Activated CD4-positive, alpha-beta T cell treated with anti-CD3 and anti-CD28 coated beads, Interleukin-2, amount 50 U/mL, for 1 hour (primary cell): Measurements from ENCODE around the gene MRPL27.
"Not testable (repeated sequence)": the region's sequence is repeated elsewhere in the genome, so short reads cannot be mapped to it uniquely, and the experiment has no call there.

Source experiments
- DNase-seq: peaks from one replicate; pipeline ENCODE4 v3.0.0-alpha.2; 2020

Gene MRPL27

GRCh38 chr17:50372758-50373556 lies at the start of gene MRPL27, which contains the start of gene EME1:
TSS of gene MRPL27 (minus strand) at chr17:50373184. CDS start at chr17:50373170, 14 bp downstream.
TSS of gene EME1 (plus strand) at chr17:50373229. CDS start at chr17:50375209, 1,980 bp downstream.
- peak; percentile 78 for DNase-seq

- DNase-seq: no peak
Measured at GRCh38 chr17:50422738-50423137, 49.8 kb upstream of the MRPL27 start.

GRCh38 chr17:50421308-50422051 lies 48.5 kb upstream of the MRPL27 start:
- DNase-seq: no peak

GRCh38 chr17:50420419-50421112 lies 47.6 kb upstream of the MRPL27 start:
- DNase-seq: no peak

- DNase-seq: not testable (repeated sequence)
Measured at GRCh38 chr17:50419577-50419976, 46.6 kb upstream of the MRPL27 start.

GRCh38 chr17:50414808-50415207 lies 41.8 kb upstream of the MRPL27 start:
- no peak for DNase-seq

- DNase-seq: no peak
Measured at GRCh38 chr17:50412188-50412732, 39.3 kb upstream of the MRPL27 start.

GRCh38 chr17:50407921-50408320 lies 34.9 kb upstream of the MRPL27 start:
- no peak for DNase-seq

GRCh38 chr17:50406578-50406977 lies 33.6 kb upstream of the MRPL27 start:
- DNase-seq: no peak

- DNase-seq: not testable (repeated sequence)
Measured at GRCh38 chr17:50405351-50405750, 32.4 kb upstream of the MRPL27 start.

GRCh38 chr17:50399591-50399990 lies 26.6 kb upstream of the MRPL27 start:
- DNase-seq: not testable (repeated sequence)

GRCh38 chr17:50398672-50399071 lies 25.7 kb upstream of the MRPL27 start:
- not testable (repeated sequence) for DNase-seq

- no peak for DNase-seq
Measured at GRCh38 chr17:50397919-50398285, 24.9 kb upstream of the MRPL27 start.

GRCh38 chr17:50397111-50397918 lies 24.3 kb upstream of the MRPL27 start, which contains the start of gene LRRC59:
TSS of gene LRRC59 (minus strand) at chr17:50397523. CDS start at chr17:50397317, 206 bp downstream.
- DNase-seq: peak; percentile 92

GRCh38 chr17:50396261-50397110 lies 23.5 kb upstream of the MRPL27 start:
- DNase-seq: no peak

GRCh38 chr17:50394711-50395110 lies 21.7 kb upstream of the MRPL27 start:
- no peak for DNase-seq

GRCh38 chr17:50393700-50394099 lies 20.7 kb upstream of the MRPL27 start:
- no peak for DNase-seq

- DNase-seq: no peak
Measured at GRCh38 chr17:50392621-50393020, 19.6 kb upstream of the MRPL27 start.

GRCh38 chr17:50389534-50389933 lies 16.6 kb upstream of the MRPL27 start:
- DNase-seq: no peak

GRCh38 chr17:50388728-50389127 lies 15.7 kb upstream of the MRPL27 start:
- DNase-seq: no peak

GRCh38 chr17:50386510-50386909 lies 13.5 kb upstream of the MRPL27 start:
- no peak for DNase-seq
